Omental fat pad (tissue), 4 donors: ENCODE measurements around the gene ARSI. TPM values are rescaled to one million over a fixed set of nuclear protein-coding genes. Genes with fewer than 3 reads are reported as not detected.

Source experiments
- ATAC-seq: fragments of 150-250 bp; one replicate; pipeline ENCODE4 v1.9.1; 2016; ENCODE audit warnings: mild to moderate bottlenecking, moderate library complexity; ENCODE audit not compliant: low FRiP score
- DNase-seq: peaks from one replicate; pipeline ENCODE4 v3.0.0-alpha.2; 2019; ENCODE audit warnings: low spot score
- CTCF ChIP-seq, 3 donors: fragments of 450-650 bp; IDR thresholded peaks; one replicate each; pipeline ENCODE4 v1.5.1; 2016 to 2017; ENCODE audit warnings: antibody characterized with exemption in 3 of 3, mild to moderate bottlenecking in 3 of 3, moderate library complexity in 2 of 3
- total RNA-seq, 4 donors: library from RNA; depleted of rRNA; stranded (reverse); fragments of >200 nt; gene quantifications; one replicate each; pipeline ENCODE4 v1.1.0, GENCODE V29; 2016

The ARSI gene
- total RNA-seq, 4 donors from 2014 or later: 0.69 to 43.1 (median 3.6) TPM

DNA sequence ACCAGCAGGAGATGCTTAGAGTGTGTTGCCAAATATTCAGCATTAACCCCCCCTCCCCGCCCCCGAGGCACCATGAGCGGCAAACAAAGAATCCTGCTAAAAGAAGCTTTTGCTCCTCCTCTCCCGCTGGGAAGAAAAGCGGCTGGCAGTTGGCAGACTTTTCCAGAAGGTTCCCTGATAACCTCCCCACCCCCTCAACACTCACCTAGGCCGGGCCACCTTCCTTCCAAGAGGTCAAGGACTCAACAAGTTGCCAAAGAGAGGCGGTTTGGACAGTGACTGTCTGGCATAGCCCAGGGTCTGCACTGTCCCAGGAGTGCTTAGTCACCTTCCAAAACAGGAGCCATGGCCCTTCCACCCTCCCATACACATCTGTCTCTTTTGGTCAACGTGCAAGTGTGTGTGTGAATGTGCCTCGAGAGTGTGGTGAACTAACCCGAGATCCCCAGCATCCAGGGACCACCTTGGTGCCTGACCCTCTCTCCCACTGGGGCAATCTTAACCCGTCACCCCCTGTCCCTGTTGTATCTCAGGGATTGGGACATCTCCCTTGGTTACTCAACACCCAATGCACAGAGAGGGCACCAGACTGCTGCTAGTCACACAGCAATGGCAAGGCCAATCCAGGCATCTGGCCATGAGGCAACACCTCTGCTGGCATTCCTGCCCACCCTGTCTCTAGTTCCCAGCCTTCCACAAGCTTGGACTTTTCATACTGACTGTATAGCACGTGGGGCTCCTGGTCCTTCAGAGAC is 32.0 kb downstream of the ARSI start:
- ATAC-seq: no peak
- TF ChIP-seq CTCF (IDR thresholded peaks at IDR 0.05): no peak
- DNase-seq: no peak

GRCh38 chr5:150266871-150267291 is 35.8 kb downstream of the ARSI start:
- ATAC-seq: no peak
- no peak for TF ChIP-seq CTCF (IDR thresholded peaks at IDR 0.05)
- DNase-seq: no peak

DNA sequence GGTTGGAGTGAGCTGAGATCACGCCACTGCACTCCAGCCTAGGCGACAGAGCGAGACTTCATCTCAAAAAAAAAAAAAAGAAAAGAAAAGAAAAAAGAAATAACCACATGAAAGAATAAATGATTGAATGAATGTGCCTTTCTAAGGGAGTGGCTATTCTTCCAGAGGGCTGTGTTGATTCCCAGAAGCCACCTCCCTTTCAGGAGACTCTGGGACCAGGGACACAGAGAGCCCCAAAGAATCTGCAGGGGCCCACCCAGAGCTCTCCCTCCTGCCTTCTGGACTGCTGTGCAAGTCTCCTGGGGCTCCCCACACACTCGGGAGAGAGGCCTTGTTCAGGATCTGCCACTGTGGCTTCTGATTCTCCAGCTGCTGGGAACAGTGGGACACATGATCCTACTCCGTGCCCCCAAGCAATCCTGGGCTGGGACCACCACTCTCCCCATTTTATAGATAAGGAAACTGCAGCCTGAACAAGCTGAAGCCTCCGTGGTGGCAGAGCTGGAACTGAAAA is 36.8 kb downstream of the ARSI start:
- TF ChIP-seq CTCF (IDR thresholded peaks at IDR 0.05): no peak
- ATAC-seq (no peak), DNase-seq (no peak)

- no peak for TF ChIP-seq CTCF (IDR thresholded peaks at IDR 0.05)
- DNase-seq (no peak), ATAC-seq (no peak)
Observed at GRCh38 chr5:150264667-150265603, 37.8 kb downstream of the ARSI start.

- no peak for TF ChIP-seq CTCF (IDR thresholded peaks at IDR 0.05)
- peak; percentile 81 for ATAC-seq
- DNase-seq: peak; percentile 31
Observed at GRCh38 chr5:150263801-150264621, 38.7 kb downstream of the ARSI start.

GRCh38 chr5:150263375-150263775 is 39.3 kb downstream of the ARSI start:
- TF ChIP-seq CTCF (IDR thresholded peaks at IDR 0.05): no peak
- DNase-seq (no peak), ATAC-seq (no peak)
